HEK293 (cell line): ENCODE measurements around the gene PAM.

Experiments used
- CTCF ChIA-PET: fragments of 350-600 bp; formaldehyde crosslinking; extraction: SDS; loops from one replicate; lab custom pipeline; 2021; ENCODE audit warnings: antibody characterized with exemption; lab: Yijun Ruan, JAX
- POLR2A ChIA-PET: fragments of 300-600 bp; formaldehyde crosslinking; extraction: SDS; loops from one replicate; lab custom pipeline; 2020; ENCODE audit warnings: antibody characterized with exemption, inconsistent platforms; lab: Yijun Ruan, JAX
- H3K27ac ChIP-seq: fragments of 200-500 bp; sonication (Bioruptor generic); 2 replicates; pipeline ENCODE4 v1.5.1; 2014; ENCODE audit warnings: low read depth, low read length, control low read depth, inconsistent platforms; ENCODE audit errors: extremely low read depth
- H3K36me3 ChIP-seq, 2 experiments: fragments of 200-500 bp in 1 of 2; sonication (Bioruptor generic) in 1 of 2; 1 replicate in 1 of 2; 2 replicates in 1 of 2; pipeline ENCODE4 v1.5.1; 2014 to 2017; ENCODE audit warnings: inconsistent platforms in 2 of 2, low read length in 2 of 2; ENCODE audit not compliant: control insufficient read depth in 2 of 2, insufficient read depth in 1 of 2
- H3K4me1 ChIP-seq: fragments of 200-500 bp; sonication (Bioruptor generic); 2 replicates; pipeline ENCODE4 v1.5.1; 2014; ENCODE audit warnings: mild to moderate bottlenecking, low read length, inconsistent platforms; ENCODE audit not compliant: control insufficient read depth, insufficient read depth
- H3K4me3 ChIP-seq: 2 replicates; pipeline ENCODE4 v1.5.1; 2011; ENCODE audit warnings: low read depth, mild to moderate bottlenecking, control low read depth, low read length, moderate library complexity
- H3K9me3 ChIP-seq: fragments of 200-500 bp; sonication (Bioruptor generic); 2 replicates; pipeline ENCODE4 v1.5.1; 2014; ENCODE audit warnings: low read depth, low read length, inconsistent platforms; ENCODE audit not compliant: control insufficient read depth, insufficient read depth
- AEBP2 ChIP-seq: fragments of 450-650 bp; formaldehyde crosslinking; IDR thresholded peaks from 2 replicates; pipeline ENCODE4 v1.5.1; 2016; ENCODE audit warnings: missing biosample characterization, missing genetic modification characterization, borderline replicate concordance
- GLIS2 ChIP-seq: fragments of 450-650 bp; formaldehyde crosslinking; IDR thresholded peaks from 2 replicates; pipeline ENCODE4 v1.5.1; 2016; ENCODE audit warnings: missing biosample characterization, missing genetic modification characterization
- MYNN ChIP-seq: fragments of 450-650 bp; formaldehyde crosslinking; IDR thresholded peaks from 2 replicates; pipeline ENCODE4 v1.5.1; 2016; ENCODE audit warnings: missing biosample characterization, missing genetic modification characterization, borderline replicate concordance
- PATZ1 ChIP-seq: fragments of 450-650 bp; formaldehyde crosslinking; IDR thresholded peaks from 2 replicates; pipeline ENCODE4 v1.5.1; 2016; ENCODE audit warnings: missing biosample characterization, missing genetic modification characterization
- SCRT1 ChIP-seq: fragments of 450-650 bp; formaldehyde crosslinking; IDR thresholded peaks from 2 replicates; pipeline ENCODE4 v1.5.1; 2016; ENCODE audit warnings: missing biosample characterization, missing genetic modification characterization, borderline replicate concordance
- WT1 ChIP-seq: fragments of 450-650 bp; formaldehyde crosslinking; IDR thresholded peaks from 2 replicates; pipeline ENCODE4 v1.5.1; 2016; ENCODE audit warnings: missing biosample characterization, missing genetic modification characterization
- ZBTB17 ChIP-seq: fragments of 450-650 bp; formaldehyde crosslinking; IDR thresholded peaks from 2 replicates; pipeline ENCODE4 v1.5.1; 2016; ENCODE audit warnings: missing biosample characterization, missing genetic modification characterization
- ZNF10 ChIP-seq: fragments of 450-650 bp; formaldehyde crosslinking; IDR thresholded peaks from 2 replicates; pipeline ENCODE4 v1.5.1; 2017; ENCODE audit warnings: missing biosample characterization, missing genetic modification characterization
- ZNF121 ChIP-seq: fragments of 450-650 bp; formaldehyde crosslinking; IDR thresholded peaks from 2 replicates; pipeline ENCODE4 v1.5.1; 2016; ENCODE audit warnings: missing biosample characterization, missing genetic modification characterization
- ZNF2 ChIP-seq: fragments of 450-650 bp; formaldehyde crosslinking; IDR thresholded peaks from 2 replicates; pipeline ENCODE4 v1.5.1; 2016; ENCODE audit warnings: missing biosample characterization, missing genetic modification characterization
- ZNF223 ChIP-seq: fragments of 450-650 bp; formaldehyde crosslinking; IDR thresholded peaks from 2 replicates; pipeline ENCODE4 v1.5.1; 2016; ENCODE audit warnings: missing biosample characterization, missing genetic modification characterization
- ZNF24 ChIP-seq: fragments of 450-650 bp; formaldehyde crosslinking; IDR thresholded peaks from 2 replicates; pipeline ENCODE4 v1.5.1; 2016; ENCODE audit warnings: missing biosample characterization, missing genetic modification characterization
- ZNF292 ChIP-seq: fragments of 450-650 bp; formaldehyde crosslinking; IDR thresholded peaks from 2 replicates; pipeline ENCODE4 v1.5.1; 2016; ENCODE audit warnings: low read depth, missing biosample characterization, missing genetic modification characterization, borderline replicate concordance
- ZNF335 ChIP-seq: fragments of 450-650 bp; formaldehyde crosslinking; conservative IDR thresholded peaks from 2 replicates; pipeline ENCODE4 v1.5.1; 2016; ENCODE audit warnings: missing biosample characterization, missing genetic modification characterization
- ZNF350 ChIP-seq: fragments of 450-650 bp; formaldehyde crosslinking; IDR thresholded peaks from 2 replicates; pipeline ENCODE4 v1.5.0; 2017; ENCODE audit warnings: missing biosample characterization, mild to moderate bottlenecking, missing genetic modification characterization
- ZNF366 ChIP-seq: fragments of 450-650 bp; formaldehyde crosslinking; conservative IDR thresholded peaks from 2 replicates; pipeline ENCODE4 v1.5.1; 2016; ENCODE audit warnings: missing biosample characterization, missing genetic modification characterization
- ZNF624 ChIP-seq: fragments of 450-650 bp; formaldehyde crosslinking; IDR thresholded peaks from 2 replicates; pipeline ENCODE4 v1.5.1; 2017; ENCODE audit warnings: missing biosample characterization, missing genetic modification characterization
- ZNF629 ChIP-seq: fragments of 450-650 bp; formaldehyde crosslinking; IDR thresholded peaks from 2 replicates; pipeline ENCODE4 v1.5.1; 2017; ENCODE audit warnings: missing biosample characterization, missing genetic modification characterization
- ZNF670 ChIP-seq: fragments of 450-650 bp; formaldehyde crosslinking; IDR thresholded peaks from 2 replicates; pipeline ENCODE4 v1.5.1; 2016; ENCODE audit warnings: missing biosample characterization, missing genetic modification characterization, low read depth
- ZNF76 ChIP-seq: fragments of 450-650 bp; formaldehyde crosslinking; IDR thresholded peaks from 2 replicates; pipeline ENCODE4; 2016; ENCODE audit warnings: low read depth, missing biosample characterization, missing genetic modification characterization, borderline replicate concordance
- ZNF768 ChIP-seq: fragments of 450-650 bp; formaldehyde crosslinking; IDR thresholded peaks from 2 replicates; pipeline ENCODE4 v1.5.1; 2018; ENCODE audit warnings: missing biosample characterization, mild to moderate bottlenecking, missing genetic modification characterization
- ZNF792 ChIP-seq: fragments of 450-650 bp; formaldehyde crosslinking; IDR thresholded peaks from 2 replicates; pipeline ENCODE4 v1.5.1; 2016; ENCODE audit warnings: missing biosample characterization, missing genetic modification characterization
- TF ChIP-seq, protein P1 (sequence below): fragments of 450-650 bp; formaldehyde crosslinking; IDR thresholded peaks from 2 replicates; pipeline ENCODE4 v1.5.1; 2016; ENCODE audit warnings: missing biosample characterization, missing genetic modification characterization, low read depth

PAM gene

GRCh38 chr5:102807878-102808502, 52.9 kb downstream of the PAM start (continued):
- TF ChIP-seq, protein P1, sequence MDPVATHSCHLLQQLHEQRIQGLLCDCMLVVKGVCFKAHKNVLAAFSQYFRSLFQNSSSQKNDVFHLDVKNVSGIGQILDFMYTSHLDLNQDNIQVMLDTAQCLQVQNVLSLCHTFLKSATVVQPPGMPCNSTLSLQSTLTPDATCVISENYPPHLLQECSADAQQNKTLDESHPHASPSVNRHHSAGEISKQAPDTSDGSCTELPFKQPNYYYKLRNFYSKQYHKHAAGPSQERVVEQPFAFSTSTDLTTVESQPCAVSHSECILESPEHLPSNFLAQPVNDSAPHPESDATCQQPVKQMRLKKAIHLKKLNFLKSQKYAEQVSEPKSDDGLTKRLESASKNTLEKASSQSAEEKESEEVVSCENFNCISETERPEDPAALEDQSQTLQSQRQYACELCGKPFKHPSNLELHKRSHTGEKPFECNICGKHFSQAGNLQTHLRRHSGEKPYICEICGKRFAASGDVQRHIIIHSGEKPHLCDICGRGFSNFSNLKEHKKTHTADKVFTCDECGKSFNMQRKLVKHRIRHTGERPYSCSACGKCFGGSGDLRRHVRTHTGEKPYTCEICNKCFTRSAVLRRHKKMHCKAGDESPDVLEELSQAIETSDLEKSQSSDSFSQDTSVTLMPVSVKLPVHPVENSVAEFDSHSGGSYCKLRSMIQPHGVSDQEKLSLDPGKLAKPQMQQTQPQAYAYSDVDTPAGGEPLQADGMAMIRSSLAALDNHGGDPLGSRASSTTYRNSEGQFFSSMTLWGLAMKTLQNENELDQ (tag by site-specific recombination): no peak
- TF ChIP-seq ZNF792 (tag by site-specific recombination) (no peak), WT1 (no peak), AEBP2 (no peak), ZNF366 (tag by site-specific recombination) (peak; percentile 75), ZNF335 (tag by site-specific recombination) (peak; percentile 40; the same call in 1 of the 2 replicates), ZNF624 (no peak), ZNF350 (no peak), ZNF629 (tag by site-specific recombination) (peak; percentile 94), ZBTB17 (tag by site-specific recombination) (peak; percentile 40), ZNF2 (tag by site-specific recombination) (no peak), SCRT1 (0 out of 2 replicates have a peak, but pooled peaks have one; percentile 0), ZNF24 (tag by site-specific recombination) (no peak), ZNF76 (tag by site-specific recombination) (no peak), ZNF670 (no peak), MYNN (tag by site-specific recombination) (peak; percentile 87), PATZ1 (peak; percentile 51), ZNF10 (no peak), ZNF223 (tag by site-specific recombination) (no peak), GLIS2 (tag by site-specific recombination) (peak; percentile 46; the same call in 1 of the 2 replicates), ZNF768 (tag by site-specific recombination) (no peak)

GRCh38 chr5:102809033-102809432, 53.9 kb downstream of the PAM start:
- Histone ChIP-seq H3K4me3 (no peak overlapping the region), H3K9me3 (no peaks in the 10 kb centered on the region)
- TF ChIP-seq ZNF121 (tag by site-specific recombination) (no peak), ZNF292 (tag by site-specific recombination) (no peak)
- TF ChIP-seq, all 188 proteins: peak for 0
- Histone ChIP-seq H3K36me3 (no peaks in the 10 kb centered on the region), H3K4me1 (peaks cover 17% of the 10 kb centered on the region; the same call in 1 of the 2 replicates), H3K27ac (no peak overlapping the region)
- ChIA-PET POLR2A (no interaction called here), CTCF (interaction anchor here (0.6 kb wide), 1 partner anchor 1368 kb away, joined by 3 read pairs; no protein-coding TSS in a partner anchor)
